HepG2 (cell line): ENCODE results near the gene KCND3. TPM values are rescaled to one million over a fixed set of nuclear protein-coding genes. Genes with fewer than 3 reads are reported as not detected.

Experiments
- ATAC-seq: fragments of 200-7000 bp; cut with Tn5 transposase; 3 replicates; pipeline ENCODE4 v1.9.1; 2020; ENCODE audit warnings: mild to moderate bottlenecking, moderate library complexity
- BruUV-seq: library from RNA; stranded (reverse); fragments of 400-500 nt; replicated peaks from 2 replicates; lab custom pipeline; 2021; lab: Mats Ljungman, UMichigan
- CTCF ChIA-PET: fragments of 300-600 bp; formaldehyde crosslinking; extraction: SDS; loops from one replicate; lab custom pipeline; 2021; ENCODE audit warnings: low total read pairs, inconsistent platforms, low intra/inter-chr PET ratio; lab: Yijun Ruan, JAX
- POLR2A ChIA-PET: fragments of 350-600 bp; sonication (Branson Sonifier 250); formaldehyde crosslinking; loops from one replicate; lab custom pipeline; 2020; ENCODE audit warnings: antibody characterized with exemption, inconsistent platforms; lab: Yijun Ruan, JAX
- DNase-seq: peaks from one replicate; pipeline ENCODE4 v3.0.0-alpha.2; 2015; ENCODE audit warnings: low spot score
- FAIRE-seq: peaks from 3 replicates; lab custom pipeline; 2011; peaks lifted over from hg19 to GRCh38; lab: Jason Lieb, UNC
- H2AFZ ChIP-seq: one replicate; pipeline ENCODE4 v1.6.1; 2011; ENCODE audit warnings: low read length, inconsistent platforms
- H3K27ac ChIP-seq: fragments of 300-600 bp; 3 replicates; pipeline ENCODE4 v1.8.0; 2011; ENCODE audit warnings: mixed run types, mild to moderate bottlenecking, mixed read lengths, low read length, inconsistent platforms; ENCODE audit not compliant: insufficient read depth; ENCODE audit errors: extremely low read length
- H3K27me3 ChIP-seq, 2 experiments: fragments of 200-600 bp in 1 of 2; 2 replicates in 1 of 2; 3 replicates in 1 of 2; pipeline versions ENCODE4 v1.6.0 to v1.8.0; 2011; ENCODE audit warnings: low read length in 2 of 2, mild to moderate bottlenecking in 2 of 2, moderate library complexity in 2 of 2, inconsistent platforms in 1 of 2; ENCODE audit not compliant: insufficient read depth in 2 of 2, control insufficient read depth in 1 of 2
- H3K36me3 ChIP-seq, 2 experiments: fragments of 200-600 bp in 1 of 2; replicated peaks in 1 of 2; 2 replicates in 1 of 2; 3 replicates in 1 of 2; pipeline versions ENCODE4 v1.5.1 to v1.8.0; 2011; ENCODE audit warnings: low read length in 2 of 2, inconsistent platforms in 1 of 2; ENCODE audit not compliant: insufficient read depth in 2 of 2, control insufficient read depth in 1 of 2
- H3K4me1 ChIP-seq: 2 replicates; pipeline ENCODE4 v1.5.1; 2012; ENCODE audit warnings: low read length, inconsistent platforms; ENCODE audit not compliant: insufficient read depth
- H3K4me2 ChIP-seq: 2 replicates; pipeline ENCODE4 v1.6.0; 2011; ENCODE audit warnings: low read depth, low read length, inconsistent platforms
- H3K4me3 ChIP-seq, 3 experiments: fragments of 200-600 bp in 1 of 3; sonication (generic), shearing (Covaris generic) in 1 of 3; replicated peaks in 1 of 3; 2 replicates each; pipeline ENCODE4 v1.5.1; 2011 to 2016; ENCODE audit warnings: low read length in 3 of 3, inconsistent platforms in 2 of 3, low read depth in 2 of 3, mild to moderate bottlenecking in 2 of 3, control low read depth in 1 of 3, mixed read lengths in 1 of 3; ENCODE audit not compliant: insufficient read depth in 1 of 3
- H3K79me2 ChIP-seq: one replicate; pipeline ENCODE4 v1.6.1; 2011; ENCODE audit warnings: low read length, inconsistent platforms; ENCODE audit not compliant: insufficient read depth
- H3K9ac ChIP-seq: 2 replicates; pipeline ENCODE4 v1.6.0; 2011; ENCODE audit warnings: mild to moderate bottlenecking, low read depth, low read length, inconsistent platforms; ENCODE audit not compliant: insufficient read depth
- H3K9me3 ChIP-seq: 2 replicates; pipeline ENCODE4 v1.5.1; 2012; ENCODE audit warnings: mild to moderate bottlenecking, low read length
- H4K20me1 ChIP-seq: 2 replicates; pipeline ENCODE4 v1.6.0; 2011; ENCODE audit warnings: inconsistent platforms, mild to moderate bottlenecking, low read length, moderate library complexity; ENCODE audit not compliant: insufficient read depth
- DMTF1 ChIP-seq: sonication (generic); formaldehyde crosslinking; IDR thresholded peaks from 2 replicates; pipeline ENCODE4 v1.4.0; 2020; ENCODE audit warnings: mild to moderate bottlenecking, missing genetic modification reagents
- FOXP4 ChIP-seq: sonication (generic); formaldehyde crosslinking; IDR thresholded peaks from 2 replicates; pipeline ENCODE4 v1.4.0; 2020; ENCODE audit warnings: missing genetic modification reagents
- NFIB ChIP-seq: sonication (generic); formaldehyde crosslinking; IDR thresholded peaks from 2 replicates; pipeline ENCODE4 v1.9.0; 2021; ENCODE audit warnings: missing genetic modification reagents, mild to moderate bottlenecking, borderline replicate concordance
- TBX3 ChIP-seq: fragments of 450-650 bp; IDR thresholded peaks from 2 replicates; pipeline ENCODE4 v1.6.1; 2017; ENCODE audit warnings: antibody characterized with exemption, mild to moderate bottlenecking, inconsistent platforms, borderline replicate concordance
- ZBTB1 ChIP-seq: sonication (generic); formaldehyde crosslinking; IDR thresholded peaks from 2 replicates; pipeline ENCODE4 v1.4.0; 2020; ENCODE audit warnings: missing genetic modification reagents, borderline replicate concordance
- ZNF10 ChIP-seq: sonication (generic); formaldehyde crosslinking; IDR thresholded peaks from 2 replicates; pipeline ENCODE4 v1.4.0; 2020; ENCODE audit warnings: mild to moderate bottlenecking, low read depth, missing genetic modification reagents, borderline replicate concordance
- ZNF354B ChIP-seq: sonication (generic); formaldehyde crosslinking; IDR thresholded peaks from 2 replicates; pipeline ENCODE4 v1.8.0; 2022; ENCODE audit warnings: mild to moderate bottlenecking, missing genetic modification reagents
- ZNF382 ChIP-seq: sonication (generic); formaldehyde crosslinking; IDR thresholded peaks from 2 replicates; pipeline ENCODE4 v1.5.0; 2020; ENCODE audit warnings: missing genetic modification reagents, mild to moderate bottlenecking, borderline replicate concordance
- ZNF441 ChIP-seq: sonication (generic); formaldehyde crosslinking; IDR thresholded peaks from 2 replicates; pipeline ENCODE4 v1.7.0; 2021; ENCODE audit warnings: missing genetic modification reagents, borderline replicate concordance
- ZNF546 ChIP-seq: sonication (generic); formaldehyde crosslinking; conservative IDR thresholded peaks from 2 replicates; pipeline ENCODE4 v1.8.1; 2023; ENCODE audit warnings: mild to moderate bottlenecking, missing genetic modification reagents
- ZNF556 ChIP-seq: sonication (generic); formaldehyde crosslinking; IDR thresholded peaks from 2 replicates; pipeline ENCODE4 v1.4.0; 2020; ENCODE audit warnings: mild to moderate bottlenecking, missing genetic modification reagents, borderline replicate concordance
- ZNF615 ChIP-seq: sonication (generic); formaldehyde crosslinking; IDR thresholded peaks from 2 replicates; pipeline ENCODE4 v1.5.0; 2020; ENCODE audit warnings: mild to moderate bottlenecking, missing genetic modification reagents, borderline replicate concordance
- ZNF770 ChIP-seq: sonication (generic); formaldehyde crosslinking; IDR thresholded peaks from 2 replicates; pipeline ENCODE4 v1.5.0; 2020; ENCODE audit warnings: mild to moderate bottlenecking, missing genetic modification reagents
- WGBS: methylation state at CpG from one replicate; pipeline ENCODE4 v1.1.6; 2017; ENCODE audit warnings: low lambda C conversion rate; 5-methylcytosine and 5-hydroxymethylcytosine counted together
- in situ Hi-C: cut with HindIII; loops from 2 replicates; pipeline ENCODE4 v1.10.0; 2017; ENCODE audit warnings: low pct_unique_long_range_greater_than_20kb; ENCODE audit not compliant: extremely low pct_ligation_motif_present
- intact Hi-C: fragments of 100-400 bp; cut with micrococcal nuclease; formaldehyde crosslinking; loops from one replicate; pipeline ENCODE4 v1.10.0; 2022; ENCODE audit not compliant: unreplicated experiment
- polyA plus RNA-seq, 8 experiments: library from polyadenylated mRNA; depleted of rRNA in 3 of 8; stranded (reverse) in 7 of 8; unstranded in 1 of 8; fragments of >200 nt; fragmentation: Illumina TruSeq in 4 of 8; extraction: Trizol in 4 of 8; gene quantifications; 2 replicates each; pipeline versions ENCODE4 v1.2.1 to v1.2.3, GENCODE V29; 2011 to 2016; ENCODE audit warnings: low read depth in 4 of 8, missing spikeins in 1 of 8, mixed read lengths in 1 of 8; ENCODE audit not compliant: insufficient read depth in 1 of 8
- total RNA-seq, 5 experiments: library from RNA; depleted of rRNA; stranded (reverse); fragments of >200 nt; fragmentation: Illumina TruSeq; extraction: Trizol; gene quantifications; 2 replicates each; pipeline ENCODE4 v1.2.3, GENCODE V29; 2016; ENCODE audit warnings: low read depth in 1 of 5

KCND3 gene
- total and polyA plus RNA-seq, 2 of the 13 experiments (the other 11 are each of a cell fraction or from before 2014, with no cell fraction given), result 0.04 TPM; not detected in 1

- DNase-seq (no peak), FAIRE-seq (no peak), ATAC-seq (no peak)
- intact Hi-C loops (no loop called here), in situ Hi-C loops (no loop called here)
- Histone ChIP-seq H3K27ac (no peak overlapping the region), H3K36me3 (no peaks in the 10 kb centered on the region), H3K9me3 (no peaks in the 10 kb centered on the region), H3K27me3 (peaks cover 1 to 20% of the 10 kb centered on the region in 2 experiments; a peak in 3 of 5 replicates), H3K4me3 (no peak overlapping the region), H3K4me2 (no peak overlapping the region), H2AFZ (no peak overlapping the region), H3K4me1 (peaks cover 11% of the 10 kb centered on the region; the same call in 1 of the 2 replicates), H3K79me2 (no peaks in the 10 kb centered on the region), H3K9ac (no peak overlapping the region), H4K20me1 (no peaks in the 10 kb centered on the region)
- WGBS, result 21% methylated on average over 3 of the region's 4 CpGs
- no peak for TF ChIP-seq ZBTB1 (CRISPR knock-in tag)
- no peak for TF ChIP-seq ZNF615 (CRISPR knock-in tag)
- no peak for TF ChIP-seq ZNF382 (CRISPR knock-in tag)
- no peak for TF ChIP-seq ZNF441 (CRISPR knock-in tag)
- no peak for TF ChIP-seq DMTF1
- no peak for TF ChIP-seq FOXP4 (CRISPR knock-in tag)
- no peak for TF ChIP-seq NFIB (CRISPR knock-in tag)
- TF ChIP-seq ZNF546 (CRISPR knock-in tag), result no peak
- no peak for TF ChIP-seq ZNF354B
- TF ChIP-seq ZNF770 (CRISPR knock-in tag), result no peak
- no peak for TF ChIP-seq ZNF556 (CRISPR knock-in tag)
- no peak for TF ChIP-seq TBX3
- no peak for TF ChIP-seq ZNF10 (CRISPR knock-in tag)
- BruUV-seq, result no TSS peak
- CTCF ChIA-PET, result no interaction called here
- POLR2A ChIA-PET, result no interaction called here
Measured at GRCh38 chr1:111818081-111818480, 171.4 kb downstream of the KCND3 start.
